GM23338 (cell line): Measurements from ENCODE around the gene RPRML. TPM values are rescaled to one million over a fixed set of nuclear protein-coding genes. Genes with fewer than 3 reads are reported as not detected.

Source experiments
- ATAC-seq: fragments of 200-7000 bp; cut with Tn5 transposase; 3 replicates; pipeline ENCODE4 v1.9.1; 2020
- DNase-seq: peaks from one replicate; pipeline ENCODE4 v3.0.0-alpha.2; 2015; ENCODE audit warnings: low spot score
- H2AFZ ChIP-seq: fragments of 200-600 bp; sonication (generic); 2 replicates; pipeline ENCODE4 v1.8.0; 2016; ENCODE audit warnings: antibody characterized with exemption, mild to moderate bottlenecking, moderate library complexity
- H3F3A ChIP-seq: fragments of 200-600 bp; sonication (generic); replicated peaks from 2 replicates; pipeline ENCODE4 v1.8.0; 2017; ENCODE audit warnings: antibody characterized with exemption, mixed run types, low read depth
- H3K27ac ChIP-seq: fragments of 200-600 bp; sonication (generic); 2 replicates; pipeline ENCODE4 v1.6.1; 2016; ENCODE audit warnings: low read depth
- H3K27me3 ChIP-seq: fragments of 200-600 bp; sonication (generic); 2 replicates; pipeline ENCODE4 v1.8.0; 2016; ENCODE audit warnings: mild to moderate bottlenecking, mixed run types, moderate library complexity; ENCODE audit not compliant: insufficient read depth
- H3K36me3 ChIP-seq: fragments of 200-600 bp; sonication (generic); 2 replicates; pipeline ENCODE4 v1.8.0; 2016; ENCODE audit warnings: mild to moderate bottlenecking; ENCODE audit not compliant: insufficient read depth
- H3K4me1 ChIP-seq: fragments of 200-600 bp; sonication (generic); 2 replicates; pipeline ENCODE4 v1.8.0; 2016; ENCODE audit warnings: mild to moderate bottlenecking, moderate library complexity; ENCODE audit not compliant: insufficient read depth
- H3K4me2 ChIP-seq: fragments of 200-600 bp; sonication (generic); 2 replicates; pipeline ENCODE4 v1.7.1; 2017; ENCODE audit warnings: mixed run types
- H3K4me3 ChIP-seq: fragments of 200-600 bp; sonication (generic); 2 replicates; pipeline ENCODE4 v1.6.1; 2016; ENCODE audit warnings: mixed run types
- H3K79me2 ChIP-seq: fragments of 200-600 bp; sonication (generic); replicated peaks from 2 replicates; pipeline ENCODE4 v1.8.0; 2017; ENCODE audit warnings: mild to moderate bottlenecking; ENCODE audit not compliant: insufficient read depth
- H3K9me2 ChIP-seq: fragments of 200-600 bp; sonication (generic); 2 replicates; pipeline ENCODE4 v1.8.0; 2017; ENCODE audit not compliant: insufficient read depth
- H4K20me1 ChIP-seq: fragments of 200-600 bp; sonication (generic); replicated peaks from 2 replicates; pipeline ENCODE4 v1.8.0; 2017; ENCODE audit warnings: mild to moderate bottlenecking; ENCODE audit not compliant: insufficient read depth
- H3K27ac Mint-ChIP-seq: 2 replicates; pipeline ENCODE4 v1.8.0; 2020; ENCODE audit warnings: inconsistent platforms, mild to moderate bottlenecking, moderate library complexity, mixed read lengths
- H3K27me3 Mint-ChIP-seq: 3 replicates; pipeline ENCODE4 v1.8.0; 2022; ENCODE audit warnings: low read depth, mild to moderate bottlenecking, moderate library complexity, mixed read lengths, inconsistent platforms; ENCODE audit not compliant: insufficient read depth, poor library complexity
- H3K36me3 Mint-ChIP-seq: 3 replicates; pipeline ENCODE4 v1.8.0; 2021; ENCODE audit warnings: low read depth, mild to moderate bottlenecking, inconsistent platforms, moderate library complexity, mixed read lengths
- H3K4me1 Mint-ChIP-seq: 3 replicates; pipeline ENCODE4 v1.8.0; 2020; ENCODE audit warnings: mild to moderate bottlenecking, inconsistent platforms, mixed read lengths
- H3K4me3 Mint-ChIP-seq: 3 replicates; pipeline ENCODE4 v1.8.0; 2021; ENCODE audit warnings: moderate library complexity, mild to moderate bottlenecking, inconsistent platforms, mixed read lengths
- H3K9me3 Mint-ChIP-seq: 3 replicates; pipeline ENCODE4 v1.8.0; 2020; ENCODE audit warnings: moderate library complexity, mild to moderate bottlenecking, inconsistent platforms, mixed read lengths
- CREB1 ChIP-seq: fragments of 250-450 bp; sonication (Bioruptor Pico); IDR thresholded peaks from 2 replicates; pipeline ENCODE4 v1.5.0; 2020; ENCODE audit warnings: low read depth, mild to moderate bottlenecking, moderate library complexity
- EZH2 ChIP-seq: fragments of 200-600 bp; sonication (generic); IDR thresholded peaks from one replicate; pipeline ENCODE4 v1.8.0; 2017; ENCODE audit warnings: antibody characterized with exemption, mild to moderate bottlenecking, low read depth; ENCODE audit not compliant: unreplicated experiment
- JUNB ChIP-seq: IDR thresholded peaks from one replicate; pipeline ENCODE4 v1.6.1; 2016; ENCODE audit warnings: antibody characterized with exemption; ENCODE audit not compliant: unreplicated experiment
- NANOG ChIP-seq: IDR thresholded peaks from 2 replicates; pipeline ENCODE4 v1.6.1; 2016; ENCODE audit warnings: antibody characterized with exemption, borderline replicate concordance
- STAT1 ChIP-seq: IDR thresholded peaks from one replicate; pipeline ENCODE4 v1.6.1; 2016; ENCODE audit warnings: antibody characterized with exemption; ENCODE audit not compliant: unreplicated experiment
- polyA plus RNA-seq: library from polyadenylated mRNA; unstranded; fragments of >200 nt; fragmentation: Nextera tagmentation; extraction: Ambion mirVana; gene quantifications from 2 replicates; pipeline ENCODE4 v1.2.1, GENCODE V29; 2016
- total RNA-seq: library from RNA; depleted of rRNA; stranded (reverse); fragments of >200 nt; shearing (Covaris generic); gene quantifications from 2 replicates; pipeline ENCODE4 v1.2.3, GENCODE V29; 2014
- TF ChIP-seq, protein P1 (sequence below), 2 experiments: fragments of 200-600 bp in 1 of 2; sonication (generic) in 1 of 2; conservative IDR thresholded peaks; 2 replicates each; pipeline versions ENCODE4 v1.5.1 to v1.6.1; 2016 to 2017; ENCODE audit warnings: antibody characterized with exemption in 2 of 2, low read depth in 2 of 2, mild to moderate bottlenecking in 2 of 2, moderate library complexity in 1 of 2
- TF ChIP-seq, protein P2 (sequence below): IDR thresholded peaks from one replicate; pipeline ENCODE4 v1.6.1; 2018; ENCODE audit warnings: antibody characterized with exemption; ENCODE audit not compliant: unreplicated experiment
- TF ChIP-seq, protein P3 (sequence below): IDR thresholded peaks from 2 replicates; pipeline ENCODE4 v1.6.1; 2016; ENCODE audit warnings: antibody characterized with exemption

The RPRML gene
- total and polyA plus RNA-seq, 2 experiments from 2014 or later, result 2.1 to 16.4 TPM

DNA sequence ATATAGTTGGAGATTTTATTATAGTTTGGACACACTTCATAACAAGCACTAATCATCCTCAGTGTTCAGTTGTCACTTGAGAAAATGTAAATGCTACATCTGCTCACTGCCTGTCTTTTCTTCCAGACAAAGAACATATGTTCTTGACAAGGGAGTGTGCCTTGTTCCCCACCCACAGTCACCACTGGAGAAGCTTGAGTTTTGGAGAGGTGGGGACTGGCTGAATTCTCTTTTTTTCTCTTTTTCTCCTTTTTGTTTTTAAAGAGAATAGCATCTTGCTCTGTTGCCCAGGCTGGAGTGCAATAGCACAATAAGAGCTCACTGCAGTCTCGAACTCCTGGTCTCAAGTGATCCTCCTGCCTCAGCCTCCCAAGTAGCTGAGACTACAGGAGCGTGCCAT lies 15.5 kb downstream of the RPRML start:
- peaks cover 6% of the 10 kb centered on the region; the same call in 2 of the 3 replicates for H3K9me3 Mint-ChIP-seq

More for the DNA sequence above, 15.5 kb downstream of the RPRML start:
- peaks cover 8% of the 10 kb centered on the region for H3K27me3 Mint-ChIP-seq
- no peak overlapping the region for H3K4me3 Mint-ChIP-seq
- TF ChIP-seq STAT1 (no peak), NANOG (no peak), EZH2 (no peak), JUNB (no peak), CREB1 (CRISPR knock-in tag) (no peak)
- TF ChIP-seq, protein P1, sequence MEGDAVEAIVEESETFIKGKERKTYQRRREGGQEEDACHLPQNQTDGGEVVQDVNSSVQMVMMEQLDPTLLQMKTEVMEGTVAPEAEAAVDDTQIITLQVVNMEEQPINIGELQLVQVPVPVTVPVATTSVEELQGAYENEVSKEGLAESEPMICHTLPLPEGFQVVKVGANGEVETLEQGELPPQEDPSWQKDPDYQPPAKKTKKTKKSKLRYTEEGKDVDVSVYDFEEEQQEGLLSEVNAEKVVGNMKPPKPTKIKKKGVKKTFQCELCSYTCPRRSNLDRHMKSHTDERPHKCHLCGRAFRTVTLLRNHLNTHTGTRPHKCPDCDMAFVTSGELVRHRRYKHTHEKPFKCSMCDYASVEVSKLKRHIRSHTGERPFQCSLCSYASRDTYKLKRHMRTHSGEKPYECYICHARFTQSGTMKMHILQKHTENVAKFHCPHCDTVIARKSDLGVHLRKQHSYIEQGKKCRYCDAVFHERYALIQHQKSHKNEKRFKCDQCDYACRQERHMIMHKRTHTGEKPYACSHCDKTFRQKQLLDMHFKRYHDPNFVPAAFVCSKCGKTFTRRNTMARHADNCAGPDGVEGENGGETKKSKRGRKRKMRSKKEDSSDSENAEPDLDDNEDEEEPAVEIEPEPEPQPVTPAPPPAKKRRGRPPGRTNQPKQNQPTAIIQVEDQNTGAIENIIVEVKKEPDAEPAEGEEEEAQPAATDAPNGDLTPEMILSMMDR (conservative IDR thresholded peaks at IDR 0.05; ENCODE audit: low read depth in 2 of 2), result no peak
- TF ChIP-seq, protein P2, sequence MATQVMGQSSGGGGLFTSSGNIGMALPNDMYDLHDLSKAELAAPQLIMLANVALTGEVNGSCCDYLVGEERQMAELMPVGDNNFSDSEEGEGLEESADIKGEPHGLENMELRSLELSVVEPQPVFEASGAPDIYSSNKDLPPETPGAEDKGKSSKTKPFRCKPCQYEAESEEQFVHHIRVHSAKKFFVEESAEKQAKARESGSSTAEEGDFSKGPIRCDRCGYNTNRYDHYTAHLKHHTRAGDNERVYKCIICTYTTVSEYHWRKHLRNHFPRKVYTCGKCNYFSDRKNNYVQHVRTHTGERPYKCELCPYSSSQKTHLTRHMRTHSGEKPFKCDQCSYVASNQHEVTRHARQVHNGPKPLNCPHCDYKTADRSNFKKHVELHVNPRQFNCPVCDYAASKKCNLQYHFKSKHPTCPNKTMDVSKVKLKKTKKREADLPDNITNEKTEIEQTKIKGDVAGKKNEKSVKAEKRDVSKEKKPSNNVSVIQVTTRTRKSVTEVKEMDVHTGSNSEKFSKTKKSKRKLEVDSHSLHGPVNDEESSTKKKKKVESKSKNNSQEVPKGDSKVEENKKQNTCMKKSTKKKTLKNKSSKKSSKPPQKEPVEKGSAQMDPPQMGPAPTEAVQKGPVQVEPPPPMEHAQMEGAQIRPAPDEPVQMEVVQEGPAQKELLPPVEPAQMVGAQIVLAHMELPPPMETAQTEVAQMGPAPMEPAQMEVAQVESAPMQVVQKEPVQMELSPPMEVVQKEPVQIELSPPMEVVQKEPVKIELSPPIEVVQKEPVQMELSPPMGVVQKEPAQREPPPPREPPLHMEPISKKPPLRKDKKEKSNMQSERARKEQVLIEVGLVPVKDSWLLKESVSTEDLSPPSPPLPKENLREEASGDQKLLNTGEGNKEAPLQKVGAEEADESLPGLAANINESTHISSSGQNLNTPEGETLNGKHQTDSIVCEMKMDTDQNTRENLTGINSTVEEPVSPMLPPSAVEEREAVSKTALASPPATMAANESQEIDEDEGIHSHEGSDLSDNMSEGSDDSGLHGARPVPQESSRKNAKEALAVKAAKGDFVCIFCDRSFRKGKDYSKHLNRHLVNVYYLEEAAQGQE, result no peak
- TF ChIP-seq, protein P3, sequence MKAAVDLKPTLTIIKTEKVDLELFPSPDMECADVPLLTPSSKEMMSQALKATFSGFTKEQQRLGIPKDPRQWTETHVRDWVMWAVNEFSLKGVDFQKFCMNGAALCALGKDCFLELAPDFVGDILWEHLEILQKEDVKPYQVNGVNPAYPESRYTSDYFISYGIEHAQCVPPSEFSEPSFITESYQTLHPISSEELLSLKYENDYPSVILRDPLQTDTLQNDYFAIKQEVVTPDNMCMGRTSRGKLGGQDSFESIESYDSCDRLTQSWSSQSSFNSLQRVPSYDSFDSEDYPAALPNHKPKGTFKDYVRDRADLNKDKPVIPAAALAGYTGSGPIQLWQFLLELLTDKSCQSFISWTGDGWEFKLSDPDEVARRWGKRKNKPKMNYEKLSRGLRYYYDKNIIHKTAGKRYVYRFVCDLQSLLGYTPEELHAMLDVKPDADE, result no peak
- Histone ChIP-seq H3K4me3 (no peak overlapping the region), H3K4me1 (no peaks in the 10 kb centered on the region), H4K20me1 (no peaks in the 10 kb centered on the region; the same call in 1 of the 2 replicates), H3K36me3 (no peaks in the 10 kb centered on the region), H2AFZ (no peak overlapping the region), H3K9me2 (no peaks in the 10 kb centered on the region; the same call in 1 of the 2 replicates), H3K27ac (no peak overlapping the region), H3K4me2 (no peak overlapping the region), H3K27me3 (no peaks in the 10 kb centered on the region), H3F3A (no peaks in the 10 kb centered on the region), H3K79me2 (no peaks in the 10 kb centered on the region)
- no peak for DNase-seq
- no peak for ATAC-seq
- no peaks in the 10 kb centered on the region for H3K4me1 Mint-ChIP-seq
- H3K36me3 Mint-ChIP-seq, result peaks cover 7% of the 10 kb centered on the region; the same call in 1 of the 3 replicates
- H3K27ac Mint-ChIP-seq, result no peak overlapping the region
